HEK293 (cell line): ENCODE results near the gene SLC35F4.

Experiments
- CTCF ChIA-PET: fragments of 350-600 bp; formaldehyde crosslinking; extraction: SDS; loops from one replicate; lab custom pipeline; 2021; ENCODE audit warnings: antibody characterized with exemption; lab: Yijun Ruan, JAX
- POLR2A ChIA-PET: fragments of 300-600 bp; formaldehyde crosslinking; extraction: SDS; loops from one replicate; lab custom pipeline; 2020; ENCODE audit warnings: antibody characterized with exemption, inconsistent platforms; lab: Yijun Ruan, JAX
- H3K27ac ChIP-seq: fragments of 200-500 bp; sonication (Bioruptor generic); 2 replicates; pipeline ENCODE4 v1.5.1; 2014; ENCODE audit warnings: low read depth, low read length, control low read depth, inconsistent platforms; ENCODE audit errors: extremely low read depth
- H3K36me3 ChIP-seq, 2 experiments: fragments of 200-500 bp in 1 of 2; sonication (Bioruptor generic) in 1 of 2; 1 replicate in 1 of 2; 2 replicates in 1 of 2; pipeline ENCODE4 v1.5.1; 2014 to 2017; ENCODE audit warnings: inconsistent platforms in 2 of 2, low read length in 2 of 2; ENCODE audit not compliant: control insufficient read depth in 2 of 2, insufficient read depth in 1 of 2
- H3K4me1 ChIP-seq: fragments of 200-500 bp; sonication (Bioruptor generic); 2 replicates; pipeline ENCODE4 v1.5.1; 2014; ENCODE audit warnings: mild to moderate bottlenecking, low read length, inconsistent platforms; ENCODE audit not compliant: control insufficient read depth, insufficient read depth
- H3K4me3 ChIP-seq: 2 replicates; pipeline ENCODE4 v1.5.1; 2011; ENCODE audit warnings: low read depth, mild to moderate bottlenecking, control low read depth, low read length, moderate library complexity
- H3K9me3 ChIP-seq: fragments of 200-500 bp; sonication (Bioruptor generic); 2 replicates; pipeline ENCODE4 v1.5.1; 2014; ENCODE audit warnings: low read depth, low read length, inconsistent platforms; ENCODE audit not compliant: control insufficient read depth, insufficient read depth
- HOXD13 ChIP-seq: sonication (generic); formaldehyde crosslinking; IDR thresholded peaks from 2 replicates; pipeline ENCODE4 v1.8.0; 2022; ENCODE audit warnings: missing genetic modification reagents, borderline replicate concordance
- INSM2 ChIP-seq: fragments of 450-650 bp; formaldehyde crosslinking; IDR thresholded peaks from 2 replicates; pipeline ENCODE4 v1.5.1; 2016; ENCODE audit warnings: missing biosample characterization, missing genetic modification characterization
- KLF10 ChIP-seq: fragments of 450-650 bp; IDR thresholded peaks from 2 replicates; pipeline ENCODE4 v1.5.1; 2018; ENCODE audit warnings: missing biosample characterization, mild to moderate bottlenecking, missing genetic modification characterization
- KLF9 ChIP-seq: fragments of 450-650 bp; formaldehyde crosslinking; IDR thresholded peaks from 2 replicates; pipeline ENCODE4 v1.5.1; 2016; ENCODE audit warnings: missing biosample characterization, missing genetic modification characterization, low read depth
- OVOL3 ChIP-seq: fragments of 450-650 bp; formaldehyde crosslinking; IDR thresholded peaks from 2 replicates; pipeline ENCODE4 v1.5.1; 2016; ENCODE audit warnings: missing biosample characterization, missing genetic modification characterization
- SCRT2 ChIP-seq: fragments of 450-650 bp; formaldehyde crosslinking; IDR thresholded peaks from 2 replicates; pipeline ENCODE4 v1.5.1; 2016; ENCODE audit warnings: missing biosample characterization, missing genetic modification characterization
- TCF7L2 ChIP-seq: IDR thresholded peaks from 2 replicates; pipeline ENCODE4 v1.6.1; 2011; ENCODE audit warnings: low read depth, mild to moderate bottlenecking, inconsistent platforms, low read length, moderate library complexity, borderline replicate concordance
- TRIM28 ChIP-seq: IDR thresholded peaks from 2 replicates; pipeline ENCODE4 v1.6.1; 2011; ENCODE audit warnings: low read length, control low read depth, borderline replicate concordance
- ZBTB21 ChIP-seq: fragments of 450-650 bp; formaldehyde crosslinking; IDR thresholded peaks from 2 replicates; pipeline ENCODE4 v1.5.1; 2017; ENCODE audit warnings: missing biosample characterization, missing genetic modification characterization
- ZBTB6 ChIP-seq: fragments of 450-650 bp; formaldehyde crosslinking; IDR thresholded peaks from 2 replicates; pipeline ENCODE4 v1.5.1; 2017; ENCODE audit warnings: missing biosample characterization, missing genetic modification characterization
- ZIC2 ChIP-seq: fragments of 450-650 bp; formaldehyde crosslinking; IDR thresholded peaks from 2 replicates; pipeline ENCODE4 v1.5.1; 2016; ENCODE audit warnings: missing biosample characterization, missing genetic modification characterization
- ZNF138 ChIP-seq: fragments of 450-650 bp; formaldehyde crosslinking; IDR thresholded peaks from 2 replicates; pipeline ENCODE4 v1.5.1; 2016; ENCODE audit warnings: missing biosample characterization, missing genetic modification characterization, borderline replicate concordance
- ZNF146 ChIP-seq: fragments of 450-650 bp; formaldehyde crosslinking; IDR thresholded peaks from 2 replicates; pipeline ENCODE4 v1.5.1; 2016; ENCODE audit warnings: missing biosample characterization, missing genetic modification characterization
- ZNF157 ChIP-seq: fragments of 450-650 bp; formaldehyde crosslinking; IDR thresholded peaks from 2 replicates; pipeline ENCODE4 v1.5.1; 2016; ENCODE audit warnings: missing biosample characterization, missing genetic modification characterization
- ZNF221 ChIP-seq: fragments of 450-650 bp; formaldehyde crosslinking; IDR thresholded peaks from 2 replicates; pipeline ENCODE4 v1.5.1; 2017; ENCODE audit warnings: missing biosample characterization, missing genetic modification characterization, borderline replicate concordance
- ZNF24 ChIP-seq: fragments of 450-650 bp; formaldehyde crosslinking; IDR thresholded peaks from 2 replicates; pipeline ENCODE4 v1.5.1; 2016; ENCODE audit warnings: missing biosample characterization, missing genetic modification characterization
- ZNF423 ChIP-seq: fragments of 450-650 bp; formaldehyde crosslinking; IDR thresholded peaks from 2 replicates; pipeline ENCODE4 v1.5.1; 2016; ENCODE audit warnings: missing biosample characterization, missing genetic modification characterization
- ZNF747 ChIP-seq: fragments of 450-650 bp; formaldehyde crosslinking; IDR thresholded peaks from 2 replicates; pipeline ENCODE4 v1.5.1; 2016; ENCODE audit warnings: missing biosample characterization, missing genetic modification characterization
- ZNF785 ChIP-seq: fragments of 450-650 bp; formaldehyde crosslinking; IDR thresholded peaks from 2 replicates; pipeline ENCODE4 v1.5.1; 2016; ENCODE audit warnings: missing biosample characterization, missing genetic modification characterization
- ZNF792 ChIP-seq: fragments of 450-650 bp; formaldehyde crosslinking; IDR thresholded peaks from 2 replicates; pipeline ENCODE4 v1.5.1; 2016; ENCODE audit warnings: missing biosample characterization, missing genetic modification characterization
- ZSCAN5A ChIP-seq: fragments of 450-650 bp; formaldehyde crosslinking; IDR thresholded peaks from 2 replicates; pipeline ENCODE4 v1.5.1; 2016; ENCODE audit warnings: missing biosample characterization, missing genetic modification characterization
- TF ChIP-seq, protein P1 (sequence below): fragments of 450-650 bp; formaldehyde crosslinking; IDR thresholded peaks from 2 replicates; pipeline ENCODE4 v1.5.1; 2016; ENCODE audit warnings: missing biosample characterization, missing genetic modification characterization
- TF ChIP-seq, protein P2 (sequence below): fragments of 450-650 bp; formaldehyde crosslinking; IDR thresholded peaks from 2 replicates; pipeline ENCODE4 v1.5.1; 2016; ENCODE audit warnings: missing biosample characterization, missing genetic modification characterization
- TF ChIP-seq, protein P3 (sequence below): IDR thresholded peaks from 2 replicates; pipeline ENCODE4 v1.6.1; 2011; ENCODE audit warnings: mild to moderate bottlenecking, low read depth, low read length, borderline replicate concordance

Gene SLC35F4

DNA sequence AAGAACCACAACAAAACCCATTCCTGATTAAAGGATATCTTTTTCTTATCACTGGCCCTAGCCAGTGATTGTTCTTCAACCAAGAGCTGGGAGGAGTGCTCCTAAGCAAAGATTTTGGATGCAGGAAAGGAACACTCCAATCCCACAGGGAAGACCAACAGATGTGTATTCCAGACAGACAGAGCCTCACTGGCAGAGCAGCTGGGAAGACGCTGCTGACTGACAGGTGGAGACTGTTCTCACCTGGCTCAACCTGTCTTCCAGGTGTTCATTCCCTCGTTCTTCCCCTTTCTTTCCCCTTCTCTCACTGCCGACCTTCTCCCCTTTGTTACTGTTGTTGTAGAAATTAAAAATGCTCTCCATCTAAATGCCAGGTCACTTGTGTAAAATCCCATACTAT is 282.5 kb downstream of the SLC35F4 start (continued):
- no peak for TF ChIP-seq ZNF747 (tag by site-specific recombination)

DNA sequence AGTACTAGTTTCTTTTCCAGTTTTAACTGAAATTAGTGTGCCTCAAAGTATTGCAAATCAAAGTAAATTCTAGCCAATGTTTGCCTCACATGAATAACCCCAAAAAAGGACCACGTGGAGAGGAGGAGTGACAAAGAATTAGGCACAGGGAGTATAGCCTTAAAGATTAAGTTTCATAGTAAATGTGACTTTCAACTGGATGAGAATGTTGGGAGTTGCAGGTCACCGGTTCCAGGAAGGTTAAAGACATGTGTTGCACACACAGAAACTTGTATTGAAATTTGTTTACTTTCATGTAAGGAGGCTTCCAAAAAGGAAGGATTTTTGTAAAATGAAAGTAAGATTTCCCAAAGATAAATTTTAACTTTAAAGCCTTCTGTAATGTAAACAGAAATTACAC is 283.1 kb downstream of the SLC35F4 start:
- ChIA-PET CTCF (no interaction called here), POLR2A (no interaction called here)
- no peaks in the 10 kb centered on the region for H3K9me3 ChIP-seq
- no peaks in the 10 kb centered on the region for H3K36me3 ChIP-seq
- no peaks in the 10 kb centered on the region for H3K4me1 ChIP-seq
- no peak overlapping the region for H3K4me3 ChIP-seq
- TF ChIP-seq ZNF138 (tag by site-specific recombination) (no peak), ZIC2 (tag by site-specific recombination) (no peak)
- TF ChIP-seq, protein P1, sequence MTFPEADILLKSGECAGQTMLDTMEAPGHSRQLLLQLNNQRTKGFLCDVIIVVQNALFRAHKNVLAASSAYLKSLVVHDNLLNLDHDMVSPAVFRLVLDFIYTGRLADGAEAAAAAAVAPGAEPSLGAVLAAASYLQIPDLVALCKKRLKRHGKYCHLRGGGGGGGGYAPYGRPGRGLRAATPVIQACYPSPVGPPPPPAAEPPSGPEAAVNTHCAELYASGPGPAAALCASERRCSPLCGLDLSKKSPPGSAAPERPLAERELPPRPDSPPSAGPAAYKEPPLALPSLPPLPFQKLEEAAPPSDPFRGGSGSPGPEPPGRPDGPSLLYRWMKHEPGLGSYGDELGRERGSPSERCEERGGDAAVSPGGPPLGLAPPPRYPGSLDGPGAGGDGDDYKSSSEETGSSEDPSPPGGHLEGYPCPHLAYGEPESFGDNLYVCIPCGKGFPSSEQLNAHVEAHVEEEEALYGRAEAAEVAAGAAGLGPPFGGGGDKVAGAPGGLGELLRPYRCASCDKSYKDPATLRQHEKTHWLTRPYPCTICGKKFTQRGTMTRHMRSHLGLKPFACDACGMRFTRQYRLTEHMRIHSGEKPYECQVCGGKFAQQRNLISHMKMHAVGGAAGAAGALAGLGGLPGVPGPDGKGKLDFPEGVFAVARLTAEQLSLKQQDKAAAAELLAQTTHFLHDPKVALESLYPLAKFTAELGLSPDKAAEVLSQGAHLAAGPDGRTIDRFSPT = no peak
- no peak overlapping the region for H3K27ac ChIP-seq

GRCh38 chr14:57578801-57579200 is 287.1 kb downstream of the SLC35F4 start:
- CTCF ChIA-PET = no interaction called here
- POLR2A ChIA-PET = no interaction called here

More at GRCh38 chr14:57578801-57579200, 287.1 kb downstream of the SLC35F4 start:
- no peaks in the 10 kb centered on the region for H3K9me3 ChIP-seq
- no peak overlapping the region for H3K27ac ChIP-seq
- no peaks in the 10 kb centered on the region for H3K36me3 ChIP-seq
- H3K4me3 ChIP-seq = no peak overlapping the region
- TF ChIP-seq ZSCAN5A (tag by site-specific recombination) = no peak
- no peak for TF ChIP-seq KLF10 (tag by site-specific recombination)
- no peak for TF ChIP-seq SCRT2 (tag by site-specific recombination)
- TF ChIP-seq ZBTB21 (tag by site-specific recombination) = no peak
- no peak for TF ChIP-seq ZNF24 (tag by site-specific recombination)
- TF ChIP-seq ZBTB6 (tag by site-specific recombination) = no peak
- TF ChIP-seq HOXD13 (CRISPR knock-in tag) = no peak
- no peak for TF ChIP-seq INSM2 (tag by site-specific recombination)
- TF ChIP-seq ZNF423 (tag by site-specific recombination) = no peak
- no peak for TF ChIP-seq ZNF146 (tag by site-specific recombination)
- no peak for TF ChIP-seq TRIM28
- no peak for TF ChIP-seq ZNF221 (tag by site-specific recombination)
- TF ChIP-seq ZNF157 (tag by site-specific recombination) = no peak
- TF ChIP-seq, protein P2, sequence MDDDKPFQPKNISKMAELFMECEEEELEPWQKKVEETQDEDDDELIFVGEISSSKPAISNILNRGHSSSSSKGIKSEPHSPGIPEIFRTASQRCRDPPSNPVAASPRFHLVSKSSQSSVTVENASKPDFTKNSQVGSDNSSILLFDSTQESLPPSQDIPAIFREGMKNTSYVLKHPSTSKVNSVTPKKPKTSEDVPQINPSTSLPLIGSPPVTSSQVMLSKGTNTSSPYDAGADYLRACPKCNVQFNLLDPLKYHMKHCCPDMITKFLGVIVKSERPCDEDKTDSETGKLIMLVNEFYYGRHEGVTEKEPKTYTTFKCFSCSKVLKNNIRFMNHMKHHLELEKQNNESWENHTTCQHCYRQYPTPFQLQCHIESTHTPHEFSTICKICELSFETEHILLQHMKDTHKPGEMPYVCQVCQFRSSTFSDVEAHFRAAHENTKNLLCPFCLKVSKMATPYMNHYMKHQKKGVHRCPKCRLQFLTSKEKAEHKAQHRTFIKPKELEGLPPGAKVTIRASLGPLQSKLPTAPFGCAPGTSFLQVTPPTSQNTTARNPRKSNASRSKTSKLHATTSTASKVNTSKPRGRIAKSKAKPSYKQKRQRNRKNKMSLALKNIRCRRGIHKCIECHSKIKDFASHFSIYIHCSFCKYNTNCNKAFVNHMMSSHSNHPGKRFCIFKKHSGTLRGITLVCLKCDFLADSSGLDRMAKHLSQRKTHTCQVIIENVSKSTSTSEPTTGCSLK (tag by site-specific recombination) = no peak
- no peak for TF ChIP-seq OVOL3 (tag by site-specific recombination)
- no peak for TF ChIP-seq ZNF792 (tag by site-specific recombination)
- TF ChIP-seq ZNF785 (tag by site-specific recombination) = no peak
- TF ChIP-seq KLF9 (tag by site-specific recombination) = no peak
- TF ChIP-seq, protein P3, sequence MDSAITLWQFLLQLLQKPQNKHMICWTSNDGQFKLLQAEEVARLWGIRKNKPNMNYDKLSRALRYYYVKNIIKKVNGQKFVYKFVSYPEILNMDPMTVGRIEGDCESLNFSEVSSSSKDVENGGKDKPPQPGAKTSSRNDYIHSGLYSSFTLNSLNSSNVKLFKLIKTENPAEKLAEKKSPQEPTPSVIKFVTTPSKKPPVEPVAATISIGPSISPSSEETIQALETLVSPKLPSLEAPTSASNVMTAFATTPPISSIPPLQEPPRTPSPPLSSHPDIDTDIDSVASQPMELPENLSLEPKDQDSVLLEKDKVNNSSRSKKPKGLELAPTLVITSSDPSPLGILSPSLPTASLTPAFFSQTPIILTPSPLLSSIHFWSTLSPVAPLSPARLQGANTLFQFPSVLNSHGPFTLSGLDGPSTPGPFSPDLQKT = no peak
- TF ChIP-seq TCF7L2 = no peak
- no peaks in the 10 kb centered on the region for H3K4me1 ChIP-seq
